Tibial nerve (tissue), 4 donors: Measurements from ENCODE around the gene TBRG4. TPM values are rescaled to one million over a fixed set of nuclear protein-coding genes. Genes with fewer than 3 reads are reported as not detected.

Experiments
- DNase-seq, 2 donors: peaks; one replicate each; pipeline ENCODE4 v3.0.0-alpha.2; 2019; ENCODE audit warnings: low spot score in 2 of 2
- H3K27ac ChIP-seq, 4 donors: fragments of 200-600 bp; sonication (generic) in 3 of 4; one replicate each; pipeline ENCODE4 v1.5.1; 2017 to 2019; ENCODE audit warnings: mild to moderate bottlenecking in 1 of 4
- H3K27me3 ChIP-seq, 2 donors: fragments of 200-600 bp; sonication (generic) in 1 of 2; one replicate each; pipeline versions ENCODE4 v1.5.1 to v1.6.0; 2017 to 2019
- H3K36me3 ChIP-seq, 3 donors: fragments of 200-600 bp; sonication (generic); one replicate each; pipeline ENCODE4 v1.5.1; 2018 to 2019
- H3K4me1 ChIP-seq, 4 donors: fragments of 200-600 bp; sonication (generic) in 3 of 4; one replicate each; pipeline ENCODE4 v1.5.1; 2017 to 2019
- H3K4me3 ChIP-seq, 4 donors: fragments of 200-600 bp; sonication (generic) in 3 of 4; one replicate each; pipeline ENCODE4 v1.5.1; 2017 to 2019; ENCODE audit warnings: mild to moderate bottlenecking in 1 of 4, moderate library complexity in 1 of 4
- H3K9me3 ChIP-seq, 4 donors: fragments of 200-600 bp; sonication (generic) in 3 of 4; one replicate each; pipeline ENCODE4 v1.5.1; 2017 to 2019
- EP300 ChIP-seq, 2 donors: sonication (generic); formaldehyde crosslinking; IDR thresholded peaks; one replicate each; pipeline ENCODE4 v1.6.1; 2017; ENCODE audit warnings: antibody characterized with exemption in 2 of 2, mild to moderate bottlenecking in 1 of 2
- POLR2A ChIP-seq, 2 donors: fragments of 450-650 bp; IDR thresholded peaks; one replicate each; pipeline ENCODE4 v1.6.1; 2017; ENCODE audit warnings: antibody characterized with exemption in 2 of 2, mild to moderate bottlenecking in 2 of 2, moderate library complexity in 2 of 2
- WGBS, 2 donors: methylation state at CpG; one replicate each; pipeline ENCODE4 v1.1.5; 2018; 5-methylcytosine and 5-hydroxymethylcytosine counted together
- total RNA-seq, 4 donors: library from RNA; depleted of rRNA; stranded (reverse); fragments of >200 nt; gene quantifications; one replicate each; pipeline ENCODE4 v1.1.0, GENCODE V29; 2016
- TF ChIP-seq, protein P1 (sequence below), 5 experiments: fragments of 200-600 bp in 3 of 5; fragments of 450-650 bp in 2 of 5; sonication (generic) in 3 of 5; IDR thresholded peaks; one replicate each; pipeline ENCODE4 v1.5.1; 2016 to 2019; ENCODE audit warnings: antibody characterized with exemption in 5 of 5, mild to moderate bottlenecking in 3 of 5, moderate library complexity in 2 of 5

The TBRG4 gene
- total RNA-seq, 4 donors from 2014 or later = 32.3 to 81.3 (median 54.0) TPM

DNA sequence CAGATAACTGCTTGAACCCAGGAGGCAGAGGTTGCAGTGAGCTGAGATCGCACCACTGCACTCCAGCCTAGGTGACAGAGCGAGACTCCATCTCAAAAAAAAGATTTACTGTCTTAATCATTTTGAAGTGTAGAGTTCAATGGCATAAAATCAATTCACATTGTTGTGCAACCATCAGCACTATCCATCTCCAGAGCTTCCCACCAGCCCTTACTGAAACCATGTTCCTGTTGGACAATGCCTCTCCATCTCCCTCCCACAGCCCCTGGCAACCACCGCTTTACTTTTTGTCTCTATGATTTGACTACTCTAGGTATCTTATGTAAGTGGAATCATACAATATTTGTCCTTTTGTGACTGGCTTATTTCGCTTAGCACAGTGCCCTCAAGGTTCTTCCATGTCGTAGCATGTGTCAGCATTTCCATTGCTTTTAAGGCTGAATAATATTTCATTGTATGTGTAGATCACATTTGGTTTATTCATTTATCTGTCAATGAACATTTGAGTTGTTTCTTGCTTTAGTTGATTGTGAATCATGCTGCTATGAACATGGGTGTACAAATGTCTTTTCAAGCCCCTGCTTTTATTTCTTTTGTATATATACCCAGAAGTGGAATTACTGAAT is 55.8 kb downstream of the TBRG4 start:
- Histone ChIP-seq H3K36me3 (peaks cover 0 to 24% (median 0%) of the 10 kb centered on the region in 3 donors), H3K4me3 (no peak overlapping the region), H3K27me3 (no peaks in the 10 kb centered on the region), H3K27ac (no peak overlapping the region), H3K9me3 (no peaks in the 10 kb centered on the region), H3K4me1 (no peaks in the 10 kb centered on the region)
- TF ChIP-seq, protein P1, sequence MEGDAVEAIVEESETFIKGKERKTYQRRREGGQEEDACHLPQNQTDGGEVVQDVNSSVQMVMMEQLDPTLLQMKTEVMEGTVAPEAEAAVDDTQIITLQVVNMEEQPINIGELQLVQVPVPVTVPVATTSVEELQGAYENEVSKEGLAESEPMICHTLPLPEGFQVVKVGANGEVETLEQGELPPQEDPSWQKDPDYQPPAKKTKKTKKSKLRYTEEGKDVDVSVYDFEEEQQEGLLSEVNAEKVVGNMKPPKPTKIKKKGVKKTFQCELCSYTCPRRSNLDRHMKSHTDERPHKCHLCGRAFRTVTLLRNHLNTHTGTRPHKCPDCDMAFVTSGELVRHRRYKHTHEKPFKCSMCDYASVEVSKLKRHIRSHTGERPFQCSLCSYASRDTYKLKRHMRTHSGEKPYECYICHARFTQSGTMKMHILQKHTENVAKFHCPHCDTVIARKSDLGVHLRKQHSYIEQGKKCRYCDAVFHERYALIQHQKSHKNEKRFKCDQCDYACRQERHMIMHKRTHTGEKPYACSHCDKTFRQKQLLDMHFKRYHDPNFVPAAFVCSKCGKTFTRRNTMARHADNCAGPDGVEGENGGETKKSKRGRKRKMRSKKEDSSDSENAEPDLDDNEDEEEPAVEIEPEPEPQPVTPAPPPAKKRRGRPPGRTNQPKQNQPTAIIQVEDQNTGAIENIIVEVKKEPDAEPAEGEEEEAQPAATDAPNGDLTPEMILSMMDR (IDR thresholded peaks at IDR 0.05) = no peak
- no peak for TF ChIP-seq EP300 (IDR thresholded peaks at IDR 0.05)
- TF ChIP-seq POLR2A (IDR thresholded peaks at IDR 0.05) = no peak
- no peak for DNase-seq
- WGBS, 2 donors = 93 to 94% methylated on average over 5 of the region's 5 CpGs

DNA sequence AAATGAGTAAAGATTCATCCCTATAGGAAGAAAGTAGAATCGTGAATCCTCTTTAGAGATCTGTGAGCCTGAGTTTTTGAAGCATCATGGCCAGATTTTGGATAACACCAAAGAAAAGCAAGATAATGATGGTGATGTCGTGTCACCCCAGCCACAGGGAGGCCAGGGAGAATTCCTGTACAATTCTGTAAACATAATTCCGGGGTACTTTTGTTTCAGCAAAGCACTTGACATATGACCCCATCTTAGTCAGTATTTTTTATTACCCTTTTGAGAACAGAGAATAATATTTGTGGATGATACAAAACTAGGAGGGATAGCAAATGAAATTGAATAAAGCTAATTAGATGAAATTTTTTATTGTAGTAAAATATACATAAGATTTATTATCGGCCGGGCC is 56.5 kb downstream of the TBRG4 start:
- Histone ChIP-seq H3K36me3 (peaks cover 0 to 28% (median 0%) of the 10 kb centered on the region in 3 donors), H3K27me3 (no peaks in the 10 kb centered on the region), H3K4me3 (no peak overlapping the region), H3K27ac (no peak overlapping the region), H3K4me1 (no peaks in the 10 kb centered on the region), H3K9me3 (no peaks in the 10 kb centered on the region)
- 63 to 67% methylated on average over 5 of the region's 5 CpGs for WGBS, 2 donors
- TF ChIP-seq POLR2A (IDR thresholded peaks at IDR 0.05) = no peak
- TF ChIP-seq, protein P1 (IDR thresholded peaks at IDR 0.05) = no peak
- TF ChIP-seq EP300 (IDR thresholded peaks at IDR 0.05) = no peak
- no peak for DNase-seq

DNA sequence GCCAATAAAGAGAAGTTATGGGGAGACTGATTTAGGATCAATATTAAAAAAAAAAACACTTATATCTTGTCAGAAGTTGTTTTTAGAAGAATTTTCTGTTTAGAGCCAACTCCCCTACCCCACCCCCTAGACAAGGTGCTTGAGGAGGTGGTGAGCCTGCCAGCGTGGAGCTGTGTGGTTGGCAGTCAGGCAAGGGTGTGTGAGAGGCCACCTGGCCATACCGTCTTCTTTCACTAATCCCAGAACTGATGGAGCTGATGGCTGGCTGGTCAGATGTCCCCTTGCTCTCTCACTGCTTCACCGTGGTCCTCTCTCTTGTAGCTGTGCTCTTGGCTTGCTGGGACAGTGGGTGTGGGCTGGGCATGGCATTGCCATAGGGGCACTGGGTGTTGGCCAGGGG is 57.1 kb downstream of the TBRG4 start:
- H3K36me3 ChIP-seq = peaks cover 0 to 30% (median 0%) of the 10 kb centered on the region in 3 donors
- no peaks in the 10 kb centered on the region for H3K4me1 ChIP-seq
- DNase-seq = no peak
- H3K4me3 ChIP-seq = no peak overlapping the region
- no peak overlapping the region for H3K27ac ChIP-seq
- WGBS, 2 donors = 90 to 94% methylated on average over 3 of the region's 3 CpGs
- no peaks in the 10 kb centered on the region for H3K9me3 ChIP-seq
- H3K27me3 ChIP-seq = no peaks in the 10 kb centered on the region
- TF ChIP-seq EP300 (IDR thresholded peaks at IDR 0.05) = no peak
- no peak for TF ChIP-seq POLR2A (IDR thresholded peaks at IDR 0.05)
- TF ChIP-seq, protein P1 (IDR thresholded peaks at IDR 0.05) = no peak

DNA sequence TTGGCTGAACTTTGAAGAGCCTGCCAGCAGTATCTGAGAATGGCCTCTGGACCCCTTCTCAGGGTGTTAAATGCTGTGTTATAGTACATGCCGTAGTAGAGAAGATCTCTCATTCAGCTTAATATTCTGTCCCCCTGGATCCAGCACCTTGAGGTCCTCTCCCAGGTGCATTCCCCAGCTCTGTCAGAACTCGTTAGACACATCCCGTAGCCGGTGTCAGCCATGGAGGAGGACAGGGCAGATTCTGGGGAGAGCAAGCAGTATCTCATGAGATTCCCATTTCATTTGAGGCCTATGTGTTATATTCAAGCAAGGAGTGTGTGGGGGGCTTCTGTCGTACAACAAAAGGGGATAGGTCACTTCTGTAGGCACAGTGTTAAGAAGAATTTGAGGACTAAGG is 57.6 kb downstream of the TBRG4 start:
- no peaks in the 10 kb centered on the region for H3K9me3 ChIP-seq
- H3K36me3 ChIP-seq = peaks cover 0 to 30% (median 0%) of the 10 kb centered on the region in 3 donors
- no peaks in the 10 kb centered on the region for H3K27me3 ChIP-seq
- H3K27ac ChIP-seq = no peak overlapping the region
- TF ChIP-seq POLR2A (IDR thresholded peaks at IDR 0.05) (no peak), EP300 (IDR thresholded peaks at IDR 0.05) (no peak)
- TF ChIP-seq, protein P1 (IDR thresholded peaks at IDR 0.05) = no peak
- no peak for DNase-seq
- WGBS, 2 donors = 91 to 97% methylated on average over 5 of the region's 5 CpGs
- H3K4me1 ChIP-seq = no peaks in the 10 kb centered on the region
- no peak overlapping the region for H3K4me3 ChIP-seq

DNA sequence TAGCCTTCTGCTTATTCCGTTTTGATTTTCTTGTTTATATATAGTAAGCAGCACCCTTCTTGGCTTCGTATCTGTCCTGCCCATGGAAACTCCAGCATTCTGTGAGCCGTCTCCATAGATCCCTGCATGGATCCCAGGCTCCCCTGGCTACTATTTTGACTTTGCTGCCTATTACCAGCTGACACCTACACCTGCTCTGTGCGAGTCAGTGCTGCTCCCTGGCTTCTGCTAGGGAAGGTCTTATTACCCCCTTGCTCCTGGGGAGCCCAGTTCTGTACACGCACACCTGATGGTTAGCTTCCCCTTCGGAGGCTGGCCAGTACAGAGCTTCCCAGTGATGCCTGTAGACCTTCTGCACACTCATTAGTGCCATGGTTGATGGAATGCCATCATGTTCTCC is 58.1 kb downstream of the TBRG4 start:
- no peaks in the 10 kb centered on the region for H3K27me3 ChIP-seq
- H3K4me3 ChIP-seq = no peak overlapping the region
- WGBS, 2 donors = 88 to 93% methylated on average over 5 to 6 of the region's 6 CpGs
- H3K9me3 ChIP-seq = no peaks in the 10 kb centered on the region
- H3K4me1 ChIP-seq = no peaks in the 10 kb centered on the region
- peaks cover 0 to 30% (median 0%) of the 10 kb centered on the region in 3 donors for H3K36me3 ChIP-seq
- TF ChIP-seq EP300 (IDR thresholded peaks at IDR 0.05) = no peak
- TF ChIP-seq, protein P1 (IDR thresholded peaks at IDR 0.05) = no peak
- TF ChIP-seq POLR2A (IDR thresholded peaks at IDR 0.05) = no peak
- H3K27ac ChIP-seq = no peak overlapping the region
- no peak for DNase-seq
